H7 (cell line): ENCODE measurements around the gene MCUB. TPM values are rescaled to one million over a fixed set of nuclear protein-coding genes. Genes with fewer than 3 reads are reported as not detected.
"Not testable (repeated sequence)": the region's sequence is repeated elsewhere in the genome, so short reads cannot be mapped to it uniquely, and the experiment has no call there.

ENCODE experiments used
- DNase-seq: peaks from one replicate; pipeline ENCODE4 v3.0.0; 2012
- H3K27me3 ChIP-seq: 2 replicates; pipeline ENCODE4 v1.6.0; 2011; ENCODE audit warnings: mild to moderate bottlenecking, low read length; ENCODE audit not compliant: control insufficient read depth, insufficient read depth
- H3K36me3 ChIP-seq: replicated peaks from 2 replicates; pipeline ENCODE4 v1.5.1; 2011; ENCODE audit warnings: low read length; ENCODE audit not compliant: control insufficient read depth, insufficient read depth
- H3K4me3 ChIP-seq: 2 replicates; pipeline ENCODE4 v1.5.1; 2011; ENCODE audit warnings: low read depth, mild to moderate bottlenecking, control low read depth, low read length, moderate library complexity; ENCODE audit not compliant: insufficient read depth
- total RNA-seq: library from RNA; depleted of rRNA; stranded (reverse); fragments of >200 nt; shearing (Covaris generic); gene quantifications from 2 replicates; pipeline ENCODE4 v1.2.3, GENCODE V29; 2014

Gene MCUB
- total RNA-seq, 1 experiment from 2014 or later, result 18.1 TPM

DNA sequence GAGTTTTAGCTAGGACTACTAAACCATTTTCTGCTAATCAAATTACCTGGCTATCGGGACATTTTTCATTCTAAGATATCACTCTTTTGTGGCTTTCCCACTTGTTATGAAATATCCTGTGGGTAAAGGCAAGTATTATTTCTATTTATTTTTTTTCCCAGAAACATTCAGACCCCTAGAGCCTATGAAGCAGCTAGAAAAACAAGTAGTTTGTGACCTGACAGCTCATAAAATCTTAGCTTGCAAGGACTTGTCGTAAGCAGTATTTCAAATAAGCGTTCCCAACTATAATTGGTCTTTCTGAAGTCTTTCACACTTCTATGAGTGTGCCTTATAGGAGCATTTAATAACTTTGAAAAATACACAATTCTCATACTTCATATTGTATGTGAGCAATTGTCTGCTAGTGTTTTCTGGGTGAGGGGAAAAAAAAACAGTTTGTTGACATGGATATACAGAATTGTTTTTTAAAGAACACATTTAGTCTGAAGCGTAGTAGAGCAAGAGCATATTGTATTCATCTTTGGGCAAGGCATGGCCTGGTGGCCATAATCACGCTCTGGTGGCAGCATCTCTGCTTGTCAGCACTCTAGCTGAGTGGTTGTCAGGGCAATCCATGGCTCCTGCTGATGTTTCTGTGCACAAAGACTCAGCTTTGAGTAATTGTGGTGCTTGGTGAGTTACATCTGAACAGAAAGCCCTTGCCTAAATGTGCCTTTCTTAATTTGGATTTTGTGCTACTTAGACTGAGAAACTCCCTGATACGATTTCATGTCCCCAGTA lies 2.6 kb downstream of the MCUB start:
- peaks cover 2% of the 10 kb centered on the region; the same call in 1 of the 2 replicates for H3K27me3 ChIP-seq
- no peak overlapping the region for H3K4me3 ChIP-seq
- no peak for DNase-seq
- H3K36me3 ChIP-seq, result no peaks in the 10 kb centered on the region

DNA sequence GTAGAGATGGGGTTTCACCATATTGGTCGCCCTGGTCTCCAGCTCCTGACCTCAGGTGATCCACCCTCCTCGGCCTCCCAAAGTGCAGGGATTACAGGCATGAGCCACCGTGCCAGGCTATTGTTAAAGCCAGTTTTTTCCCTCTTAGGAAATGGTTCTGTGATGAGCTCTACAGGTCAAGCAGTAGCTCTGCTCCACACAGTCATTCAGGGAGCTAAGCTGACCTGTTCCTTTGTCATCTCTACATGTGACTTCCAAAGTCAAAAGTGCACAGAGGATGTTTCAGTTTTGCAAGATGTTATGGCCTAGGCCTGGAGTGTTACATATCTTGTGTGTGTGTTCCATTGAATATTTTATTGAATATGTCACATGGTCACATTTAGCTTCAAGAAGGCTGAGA lies 11.4 kb downstream of the MCUB start:
- H3K4me3 ChIP-seq, result no peak overlapping the region
- DNase-seq, result no peak
- H3K27me3 ChIP-seq, result no peaks in the 10 kb centered on the region
- no peaks in the 10 kb centered on the region for H3K36me3 ChIP-seq

DNA sequence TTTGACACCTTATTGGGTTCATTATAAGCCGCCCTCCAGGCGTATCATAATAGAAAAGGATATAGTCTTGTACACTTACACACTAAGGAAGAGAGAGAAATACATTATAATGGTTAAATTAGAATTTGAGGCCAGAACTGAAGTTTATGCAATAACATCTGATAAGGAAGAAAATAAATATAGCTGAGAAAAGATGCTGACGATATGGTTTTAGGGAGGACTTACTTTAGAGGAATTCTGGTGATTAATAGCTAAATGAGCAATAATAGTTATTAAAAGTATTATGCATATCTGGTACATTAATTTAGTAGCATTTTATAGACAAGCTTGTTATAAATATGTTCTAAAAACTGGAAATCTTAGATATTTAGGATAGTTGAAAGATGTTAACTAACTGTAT lies 12.1 kb downstream of the MCUB start:
- DNase-seq, result no peak
- no peaks in the 10 kb centered on the region for H3K36me3 ChIP-seq
- no peaks in the 10 kb centered on the region for H3K27me3 ChIP-seq
- no peak overlapping the region for H3K4me3 ChIP-seq

DNA sequence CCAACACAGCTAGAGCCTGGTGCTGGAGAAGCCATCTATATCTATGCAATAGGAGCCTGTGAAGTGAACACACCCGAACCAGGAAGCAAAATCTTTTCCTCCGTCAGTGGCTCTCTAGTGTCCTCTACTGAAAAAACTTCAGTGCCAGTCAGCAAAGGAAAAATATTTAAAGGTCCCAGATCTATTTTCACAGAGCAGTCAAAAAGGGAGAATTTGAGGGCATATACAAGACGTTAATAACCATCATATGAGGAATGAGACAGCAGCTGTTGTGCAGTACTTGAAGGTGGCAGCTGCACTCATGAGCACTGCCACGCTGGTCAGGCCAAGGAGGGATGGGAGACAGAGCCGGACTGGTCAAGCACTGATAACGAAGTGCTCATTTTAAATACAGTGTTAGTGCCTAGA lies 14.4 kb downstream of the MCUB start:
- DNase-seq, result peak; percentile 39
- Histone ChIP-seq H3K36me3 (no peaks in the 10 kb centered on the region), H3K4me3 (no peak overlapping the region), H3K27me3 (no peaks in the 10 kb centered on the region)

DNA sequence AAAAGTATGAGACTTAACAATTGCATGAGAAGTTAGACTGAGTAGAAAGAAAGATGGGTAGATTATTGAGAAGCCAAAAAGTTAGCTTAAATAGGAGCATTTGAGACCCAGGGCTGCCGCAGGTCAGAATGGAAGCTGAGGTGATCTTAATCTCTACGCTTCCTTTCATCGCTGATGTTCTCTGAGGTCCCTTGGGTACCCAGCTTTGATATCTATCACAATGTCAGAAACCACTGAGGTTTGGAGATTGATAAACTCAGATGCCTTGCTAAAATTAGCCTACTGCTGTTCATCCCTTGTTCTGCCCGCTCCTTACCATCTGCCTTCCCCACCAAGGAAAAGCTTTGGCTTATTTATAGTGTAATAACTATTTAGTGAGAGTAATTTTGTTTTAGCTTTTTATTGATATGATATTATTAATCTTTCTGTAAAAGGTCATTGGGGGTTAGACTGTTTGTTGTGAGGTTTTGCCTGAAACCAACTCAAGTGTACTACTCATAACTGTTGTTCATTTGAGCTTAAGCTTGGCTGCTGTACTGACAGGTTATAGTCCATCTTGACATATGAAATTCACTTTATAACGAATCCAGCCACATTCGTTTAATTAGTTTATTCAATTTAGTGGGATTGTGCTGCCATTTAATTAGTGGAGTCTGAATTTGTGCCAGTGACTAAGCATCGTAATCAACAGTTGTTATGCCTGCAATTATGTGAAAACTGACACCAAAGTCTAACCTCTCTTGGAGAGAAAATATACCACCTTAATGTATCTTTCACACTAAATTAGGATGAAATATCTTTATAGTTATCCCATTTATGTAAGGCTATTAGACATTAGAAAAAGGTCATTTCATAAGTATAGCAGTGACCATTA lies 15.1 kb downstream of the MCUB start:
- Histone ChIP-seq H3K4me3 (no peak overlapping the region), H3K27me3 (no peaks in the 10 kb centered on the region), H3K36me3 (no peaks in the 10 kb centered on the region)
- DNase-seq, result no peak

DNA sequence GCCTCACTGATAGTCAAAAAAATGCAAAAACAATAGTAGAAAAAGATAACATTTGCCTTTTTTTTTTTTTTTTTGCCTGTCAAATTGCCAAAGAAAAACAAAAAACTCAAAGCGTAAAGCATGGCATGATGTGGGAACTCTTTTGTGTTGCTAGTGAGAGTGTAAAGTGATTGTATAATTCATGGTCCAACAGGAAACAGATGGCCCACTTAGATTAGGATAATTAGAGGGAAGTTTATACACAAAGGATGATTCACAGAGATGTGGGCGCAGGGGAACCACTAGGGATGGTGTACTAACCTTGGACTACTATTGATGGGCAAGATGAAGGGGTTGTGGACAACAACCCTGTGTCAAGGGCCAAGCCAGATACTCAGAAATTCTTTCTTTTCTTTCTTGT lies 16.4 kb downstream of the MCUB start:
- H3K36me3 ChIP-seq, result no peaks in the 10 kb centered on the region
- no peak overlapping the region for H3K4me3 ChIP-seq
- no peaks in the 10 kb centered on the region for H3K27me3 ChIP-seq
- DNase-seq, result no peak

DNA sequence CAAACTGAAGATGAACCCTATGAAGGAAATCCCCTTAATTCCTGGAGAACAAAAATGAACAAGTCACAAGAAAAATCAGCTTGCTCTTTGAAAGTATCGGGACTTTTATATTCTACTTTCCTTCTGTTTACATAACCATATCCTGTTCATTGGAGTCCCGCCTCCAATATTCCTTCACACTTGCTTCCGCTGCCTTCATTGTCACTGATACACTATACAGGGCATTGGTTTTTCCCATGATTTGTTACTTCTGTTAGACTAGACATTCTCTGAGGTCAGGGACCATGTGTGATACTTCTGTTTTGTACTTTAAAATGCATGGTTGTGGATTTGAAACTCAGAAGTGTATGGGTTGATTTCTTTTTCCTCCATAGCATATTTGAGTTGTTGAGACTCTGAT lies 18.8 kb downstream of the MCUB start:
- DNase-seq, result no peak
- no peaks in the 10 kb centered on the region for H3K36me3 ChIP-seq
- H3K27me3 ChIP-seq, result no peaks in the 10 kb centered on the region
- H3K4me3 ChIP-seq, result no peak overlapping the region

DNA sequence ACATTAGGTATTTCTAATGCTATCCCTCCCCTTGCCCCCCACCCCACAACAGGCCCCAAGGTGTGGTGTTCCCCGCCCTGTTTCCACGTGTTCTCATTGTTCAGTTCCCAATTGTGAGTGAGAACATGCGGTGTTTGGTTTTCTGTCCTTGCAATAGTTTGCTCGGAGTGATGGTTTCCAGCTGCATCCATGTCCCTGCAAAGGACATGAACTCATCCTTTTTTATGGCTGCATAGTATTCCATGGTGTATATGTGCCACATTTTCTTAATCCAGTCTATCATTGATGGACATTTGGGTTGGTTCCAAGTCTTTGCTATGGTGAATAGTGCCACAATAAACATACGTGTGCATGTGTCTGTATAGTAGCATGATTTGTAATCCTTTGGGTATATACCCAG lies 20.0 kb downstream of the MCUB start:
- H3K36me3 ChIP-seq, DNase-seq, H3K27me3 ChIP-seq, H3K4me3 ChIP-seq: not testable (repeated sequence)

DNA sequence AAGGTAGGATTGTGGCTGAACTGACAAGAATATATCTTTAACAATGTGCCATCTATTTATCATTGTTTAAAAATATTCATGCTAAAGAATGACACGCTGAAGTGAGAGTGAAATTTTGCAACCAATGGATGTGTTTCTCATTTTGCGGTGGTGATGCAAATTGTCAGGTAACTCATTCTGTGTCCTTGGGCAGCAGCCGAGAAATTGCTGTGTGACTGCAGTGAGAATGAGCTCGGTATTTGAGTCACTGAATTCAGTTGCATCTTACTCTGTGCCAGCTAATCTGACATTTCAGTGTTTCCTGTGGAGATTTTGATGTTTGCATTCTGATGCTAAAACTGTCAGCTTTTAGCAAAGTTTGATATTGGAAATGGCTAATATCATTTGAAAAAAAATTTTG lies 28.1 kb downstream of the MCUB start:
- Histone ChIP-seq H3K36me3 (no peaks in the 10 kb centered on the region), H3K4me3 (no peak overlapping the region), H3K27me3 (no peaks in the 10 kb centered on the region)
- DNase-seq, result no peak

DNA sequence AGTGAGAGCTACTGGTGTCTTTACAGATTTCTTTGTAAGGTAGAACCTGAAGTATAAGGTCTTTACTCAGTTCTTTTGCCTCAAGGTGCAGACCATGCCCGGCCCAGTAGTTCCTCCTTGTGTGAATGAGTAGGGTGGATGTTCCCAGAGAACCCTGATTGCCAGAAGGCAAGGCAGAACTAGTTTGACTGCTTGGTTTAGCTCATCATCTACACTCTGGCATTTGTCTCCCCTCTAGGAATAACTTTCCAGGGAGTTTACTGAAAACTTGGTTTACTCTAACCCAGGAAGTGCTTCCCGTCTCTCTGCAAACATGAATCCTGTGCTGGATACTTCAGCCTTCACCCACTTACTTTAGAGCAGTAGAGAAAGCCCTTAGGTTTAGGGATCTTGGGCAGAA lies 29.1 kb downstream of the MCUB start:
- peak; percentile 14 for DNase-seq
- Histone ChIP-seq H3K27me3 (no peaks in the 10 kb centered on the region), H3K4me3 (no peak overlapping the region), H3K36me3 (no peaks in the 10 kb centered on the region)

DNA sequence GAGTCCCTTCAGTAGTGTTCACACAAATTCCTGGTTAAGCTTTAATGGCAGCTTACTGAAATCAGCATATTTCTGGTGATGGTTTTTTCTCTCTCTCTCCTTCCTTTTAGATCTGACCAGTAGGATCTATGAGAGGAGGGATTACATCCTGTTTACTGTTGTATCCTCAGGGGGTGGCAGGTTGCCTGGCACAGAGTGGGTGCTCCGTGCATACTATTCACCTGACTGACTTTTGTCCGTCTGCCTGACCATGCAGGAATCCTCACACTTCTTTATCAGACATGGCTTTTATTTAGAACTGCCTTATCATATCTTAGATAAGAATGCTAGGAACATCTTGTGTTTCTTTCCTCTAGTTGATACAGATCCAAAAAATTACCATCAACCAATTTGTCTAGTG lies 29.6 kb downstream of the MCUB start:
- no peaks in the 10 kb centered on the region for H3K27me3 ChIP-seq
- no peak overlapping the region for H3K4me3 ChIP-seq
- H3K36me3 ChIP-seq, result no peaks in the 10 kb centered on the region
- DNase-seq, result peak; percentile 10

DNA sequence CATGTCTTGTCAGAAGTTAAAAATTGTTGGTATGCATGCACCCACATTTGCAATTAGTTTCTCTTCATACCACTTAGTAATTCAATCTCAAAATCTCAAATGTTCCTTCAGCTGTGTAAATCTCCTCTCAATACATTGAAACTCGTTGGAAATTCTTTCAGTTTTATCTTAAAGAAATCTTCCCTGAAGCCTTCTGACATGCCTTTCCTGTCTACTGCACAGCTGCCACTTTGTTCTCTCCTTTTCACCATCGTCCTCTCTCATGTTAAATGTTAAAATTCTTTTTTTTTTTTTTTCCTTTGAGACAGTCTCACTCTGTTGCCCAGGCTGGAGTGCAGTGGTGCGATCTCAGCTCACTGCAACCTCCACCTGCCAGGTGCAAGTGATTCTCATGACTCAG lies 30.9 kb downstream of the MCUB start:
- Histone ChIP-seq H3K36me3 (no peaks in the 10 kb centered on the region), H3K4me3 (no peak overlapping the region), H3K27me3 (no peaks in the 10 kb centered on the region)
- no peak for DNase-seq

DNA sequence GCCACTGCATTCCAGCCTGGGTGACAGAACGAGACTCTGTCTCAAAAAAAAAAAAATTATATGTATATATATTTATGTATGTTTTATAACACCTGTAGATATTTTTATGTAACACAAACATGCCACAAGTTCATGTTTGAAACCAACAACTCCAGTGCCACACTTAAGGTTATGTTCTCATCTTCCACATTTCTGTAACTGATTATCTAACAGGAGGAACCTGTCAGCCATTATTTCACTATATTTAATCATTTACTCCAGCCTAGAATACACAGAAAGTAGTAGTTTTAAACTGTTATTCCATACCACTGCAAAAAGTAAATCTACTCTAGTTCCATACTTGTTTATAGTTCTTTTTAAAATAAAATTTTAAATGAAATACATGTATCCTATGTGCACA lies 32.3 kb downstream of the MCUB start:
- Histone ChIP-seq H3K36me3 (no peaks in the 10 kb centered on the region), H3K4me3 (no peak overlapping the region), H3K27me3 (no peaks in the 10 kb centered on the region)
- DNase-seq, result no peak

DNA sequence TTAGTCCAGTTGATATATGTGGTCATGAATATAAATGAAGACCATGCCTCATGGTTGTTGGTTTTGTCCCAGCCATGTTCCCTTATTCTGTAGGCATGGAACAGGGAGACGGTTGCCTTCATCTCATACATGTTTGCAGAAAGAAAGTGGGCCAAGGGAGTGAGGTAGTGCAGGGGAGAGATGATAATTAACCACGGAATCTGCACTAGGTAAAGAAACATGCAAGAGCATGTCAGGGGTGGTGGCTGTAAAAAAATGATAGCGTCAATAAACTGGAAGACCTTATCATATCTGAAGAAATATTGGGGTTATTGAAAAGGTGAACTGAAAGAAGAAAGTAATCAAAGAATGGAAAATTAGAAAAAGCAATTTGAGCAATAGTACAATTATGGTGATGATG lies 35.1 kb downstream of the MCUB start:
- not testable (repeated sequence) for H3K36me3 ChIP-seq, H3K4me3 ChIP-seq, H3K27me3 ChIP-seq, DNase-seq

DNA sequence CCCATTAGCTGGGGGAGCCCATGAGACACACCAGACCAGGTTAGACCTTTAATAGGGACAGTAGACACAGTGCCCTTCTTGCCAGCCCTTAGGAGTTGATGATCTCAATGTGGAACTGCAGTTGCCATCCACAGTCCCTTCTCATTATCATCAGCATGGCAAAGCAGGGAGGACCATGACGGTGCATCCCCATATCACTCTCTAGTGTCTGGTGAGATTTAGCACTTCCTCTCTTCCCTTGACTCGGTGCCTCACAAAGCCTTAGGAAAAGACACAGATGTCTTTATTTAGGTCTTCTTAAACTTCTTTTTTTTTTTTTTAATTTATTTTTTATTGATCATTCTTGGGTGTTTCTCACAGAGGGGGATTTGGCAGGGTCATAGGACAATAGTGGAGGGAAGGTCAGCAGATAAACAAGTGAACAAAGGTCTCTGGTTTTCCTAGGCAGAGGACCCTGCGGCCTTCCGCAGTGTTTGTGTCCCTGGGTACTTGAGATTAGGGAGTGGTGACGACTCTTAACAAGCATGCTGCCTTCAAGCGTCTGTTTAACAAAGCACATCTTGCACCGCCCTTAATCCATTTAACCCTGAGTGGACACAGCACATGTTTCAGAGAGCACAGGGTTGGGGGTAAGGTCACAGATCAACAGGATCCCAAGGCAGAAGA lies 36.5 kb downstream of the MCUB start:
- not testable (repeated sequence) for H3K4me3 ChIP-seq, H3K27me3 ChIP-seq, DNase-seq, H3K36me3 ChIP-seq
